ENCODE data around the gene KLF7. TPM values are rescaled to one million over a fixed set of nuclear protein-coding genes. Genes with fewer than 3 reads are reported as not detected.

The KLF7 gene
- total and polyA plus RNA-seq, 2 experiments from 2014 or later: 6.3 to 7.9 TPM

- WGBS (ENCODE audit: low lambda C conversion rate, missing lambda C conversion rate): 93% methylated on average over 1 of the region's 1 CpG
- TF ChIP-seq EZH2phosphoT487 (IDR thresholded peaks at IDR 0.05; ENCODE audit: low read depth, severe bottlenecking, unreplicated experiment) (no peak), EZH2 (IDR thresholded peaks at IDR 0.05; ENCODE audit: borderline replicate concordance) (no peak)
- TF ChIP-seq, protein P1, sequence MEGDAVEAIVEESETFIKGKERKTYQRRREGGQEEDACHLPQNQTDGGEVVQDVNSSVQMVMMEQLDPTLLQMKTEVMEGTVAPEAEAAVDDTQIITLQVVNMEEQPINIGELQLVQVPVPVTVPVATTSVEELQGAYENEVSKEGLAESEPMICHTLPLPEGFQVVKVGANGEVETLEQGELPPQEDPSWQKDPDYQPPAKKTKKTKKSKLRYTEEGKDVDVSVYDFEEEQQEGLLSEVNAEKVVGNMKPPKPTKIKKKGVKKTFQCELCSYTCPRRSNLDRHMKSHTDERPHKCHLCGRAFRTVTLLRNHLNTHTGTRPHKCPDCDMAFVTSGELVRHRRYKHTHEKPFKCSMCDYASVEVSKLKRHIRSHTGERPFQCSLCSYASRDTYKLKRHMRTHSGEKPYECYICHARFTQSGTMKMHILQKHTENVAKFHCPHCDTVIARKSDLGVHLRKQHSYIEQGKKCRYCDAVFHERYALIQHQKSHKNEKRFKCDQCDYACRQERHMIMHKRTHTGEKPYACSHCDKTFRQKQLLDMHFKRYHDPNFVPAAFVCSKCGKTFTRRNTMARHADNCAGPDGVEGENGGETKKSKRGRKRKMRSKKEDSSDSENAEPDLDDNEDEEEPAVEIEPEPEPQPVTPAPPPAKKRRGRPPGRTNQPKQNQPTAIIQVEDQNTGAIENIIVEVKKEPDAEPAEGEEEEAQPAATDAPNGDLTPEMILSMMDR (IDR thresholded peaks at IDR 0.05; ENCODE audit: poor library complexity): no peak
- H3K4me2 ChIP-seq: no peak overlapping the region
- no peaks in the 10 kb centered on the region for H4K20me1 ChIP-seq (ENCODE audit: insufficient read depth, poor library complexity, severe bottlenecking)
- no peaks in the 10 kb centered on the region for H3K27me3 ChIP-seq
- H3K36me3 ChIP-seq (replicated peaks; ENCODE audit: insufficient read depth, low read depth): no peaks in the 10 kb centered on the region
- no peaks in the 10 kb centered on the region for H3K79me2 ChIP-seq
- H3K27ac ChIP-seq: no peak overlapping the region
- H3K4me3 ChIP-seq: no peak overlapping the region
- no peaks in the 10 kb centered on the region for H3K9me3 ChIP-seq (ENCODE audit: low read depth)
- H3K9me2 ChIP-seq (replicated peaks; ENCODE audit: insufficient read depth): no peaks in the 10 kb centered on the region
- H3K4me1 ChIP-seq (ENCODE audit: insufficient read depth): no peaks in the 10 kb centered on the region
- DNase-seq (ENCODE audit: low spot score): no peak
- no peak overlapping the region for H2AFZ ChIP-seq
Observed at GRCh38 chr2:207061181-207061580, 104.6 kb downstream of the KLF7 start.

GRCh38 chr2:207055257-207055656 is 110.5 kb downstream of the KLF7 start:
- Histone ChIP-seq H3K27ac (no peak overlapping the region), H3K9me2 (replicated peaks; ENCODE audit: insufficient read depth) (no peaks in the 10 kb centered on the region), H3K4me1 (ENCODE audit: insufficient read depth) (no peaks in the 10 kb centered on the region), H2AFZ (no peak overlapping the region), H3K27me3 (peaks cover 4% of the 10 kb centered on the region), H3K9me3 (ENCODE audit: low read depth) (no peaks in the 10 kb centered on the region), H3K79me2 (no peaks in the 10 kb centered on the region), H3K4me2 (no peak overlapping the region), H4K20me1 (ENCODE audit: insufficient read depth, poor library complexity, severe bottlenecking) (no peaks in the 10 kb centered on the region), H3K4me3 (no peak overlapping the region), H3K36me3 (replicated peaks; ENCODE audit: insufficient read depth, low read depth) (no peaks in the 10 kb centered on the region)
- WGBS (ENCODE audit: low lambda C conversion rate, missing lambda C conversion rate): 86% methylated on average over 6 of the region's 6 CpGs
- TF ChIP-seq EZH2phosphoT487 (IDR thresholded peaks at IDR 0.05; ENCODE audit: low read depth, severe bottlenecking, unreplicated experiment) (no peak), EZH2 (IDR thresholded peaks at IDR 0.05; ENCODE audit: borderline replicate concordance) (no peak)
- TF ChIP-seq, protein P1 (IDR thresholded peaks at IDR 0.05; ENCODE audit: poor library complexity): no peak
- no peak for DNase-seq (ENCODE audit: low spot score)

- DNase-seq (ENCODE audit: low spot score): no peak
- no peaks in the 10 kb centered on the region for H3K4me1 ChIP-seq (ENCODE audit: insufficient read depth)
- no peaks in the 10 kb centered on the region for H3K79me2 ChIP-seq
- peaks cover 4% of the 10 kb centered on the region for H3K27me3 ChIP-seq
- no peaks in the 10 kb centered on the region for H3K36me3 ChIP-seq (replicated peaks; ENCODE audit: insufficient read depth, low read depth)
- H3K4me2 ChIP-seq: no peak overlapping the region
- no peak overlapping the region for H3K27ac ChIP-seq
- H3K9me2 ChIP-seq (replicated peaks; ENCODE audit: insufficient read depth): no peaks in the 10 kb centered on the region
- no peak overlapping the region for H2AFZ ChIP-seq
- no peak for TF ChIP-seq EZH2phosphoT487 (IDR thresholded peaks at IDR 0.05; ENCODE audit: low read depth, severe bottlenecking, unreplicated experiment)
- TF ChIP-seq, protein P1 (IDR thresholded peaks at IDR 0.05; ENCODE audit: poor library complexity): no peak
- no peak for TF ChIP-seq EZH2 (IDR thresholded peaks at IDR 0.05; ENCODE audit: borderline replicate concordance)
- no peaks in the 10 kb centered on the region for H3K9me3 ChIP-seq (ENCODE audit: low read depth)
- no peaks in the 10 kb centered on the region for H4K20me1 ChIP-seq (ENCODE audit: insufficient read depth, poor library complexity, severe bottlenecking)
- 82% methylated on average over 4 of the region's 4 CpGs for WGBS (ENCODE audit: low lambda C conversion rate, missing lambda C conversion rate)
- no peak overlapping the region for H3K4me3 ChIP-seq
Observed at GRCh38 chr2:207054521-207054920, 111.2 kb downstream of the KLF7 start.
